Tibial artery (tissue), 4 donors: ENCODE data around the gene SEMA5A.

Source experiments
- DNase-seq, 2 donors: peaks; one replicate each; pipeline ENCODE4 v3.0.0-alpha.2; 2019
- H3K27ac ChIP-seq, 2 donors: fragments of 200-600 bp; sonication (generic) in 1 of 2; 1 replicate in 1 of 2; 2 replicates in 1 of 2; pipeline ENCODE4 v1.5.1; 2018 to 2019; ENCODE audit warnings: mild to moderate bottlenecking in 1 of 2
- H3K27me3 ChIP-seq, 2 donors: fragments of 200-600 bp; sonication (generic) in 1 of 2; one replicate each; pipeline versions ENCODE4 v1.5.1 to v1.6.0; 2016 to 2019
- H3K36me3 ChIP-seq, 3 donors: fragments of 200-600 bp; sonication (generic) in 2 of 3; one replicate each; pipeline ENCODE4 v1.5.1; 2016 to 2019; ENCODE audit warnings: mild to moderate bottlenecking in 2 of 3
- H3K4me1 ChIP-seq, 4 donors: fragments of 200-600 bp; sonication (generic) in 2 of 4; 1 replicate in 3 of 4; 2 replicates in 1 of 4; pipeline ENCODE4 v1.5.1; 2016 to 2019
- H3K4me3 ChIP-seq, 2 donors: fragments of 200-600 bp; sonication (generic) in 1 of 2; 1 replicate in 1 of 2; 2 replicates in 1 of 2; pipeline ENCODE4 v1.5.1; 2018 to 2019; ENCODE audit warnings: mild to moderate bottlenecking in 2 of 2
- H3K9me3 ChIP-seq, 3 donors: fragments of 200-600 bp; sonication (generic) in 1 of 3; one replicate each; pipeline ENCODE4 v1.5.1; 2016 to 2019
- CTCF ChIP-seq, 2 experiments: fragments of 200-600 bp in 1 of 2; fragments of 450-650 bp in 1 of 2; IDR thresholded peaks; one replicate each; pipeline ENCODE4 v1.5.1; 2017 to 2019; ENCODE audit warnings: antibody characterized with exemption in 2 of 2, mild to moderate bottlenecking in 1 of 2, moderate library complexity in 1 of 2
- intact Hi-C: fragments of 100-400 bp; cut with DNase I; formaldehyde crosslinking; loops from one replicate; pipeline ENCODE4 v1.15.0; 2023; ENCODE audit warnings: low total_unique reads

SEMA5A gene

GRCh38 chr5:9207817-9208418 is 338.0 kb downstream of the SEMA5A start:
- no peaks in the 10 kb centered on the region for H3K36me3 ChIP-seq
- no peaks in the 10 kb centered on the region for H3K27me3 ChIP-seq
- H3K9me3 ChIP-seq = no peaks in the 10 kb centered on the region
- no peak overlapping the region for H3K4me3 ChIP-seq
- no peaks in the 10 kb centered on the region for H3K4me1 ChIP-seq
- peak; percentile 43 to 50 for TF ChIP-seq CTCF (IDR thresholded peaks at IDR 0.05)
- no peak overlapping the region for H3K27ac ChIP-seq
- no peak for DNase-seq
- intact Hi-C loops = loop anchor here (10.0 kb wide), 1 partner anchor 1283 kb away; no protein-coding TSS in a partner anchor

GRCh38 chr5:9202636-9203035 is 343.2 kb downstream of the SEMA5A start:
- intact Hi-C loops = loop anchor here (10.0 kb wide), 1 partner anchor 1278 kb away; no protein-coding TSS in a partner anchor

GRCh38 chr5:9201761-9202160 is 344.1 kb downstream of the SEMA5A start:
- H3K27me3 ChIP-seq = no peaks in the 10 kb centered on the region
- H3K4me1 ChIP-seq = no peaks in the 10 kb centered on the region
- H3K36me3 ChIP-seq = peaks cover 0 to 2% (median 0%) of the 10 kb centered on the region in 3 donors
- H3K27ac ChIP-seq = no peak overlapping the region
- H3K4me3 ChIP-seq = no peak overlapping the region
- no peak for TF ChIP-seq CTCF (IDR thresholded peaks at IDR 0.05)
- intact Hi-C loops = loop anchor here (10.0 kb wide), 1 partner anchor 1277 kb away; no protein-coding TSS in a partner anchor
- H3K9me3 ChIP-seq = no peaks in the 10 kb centered on the region
- no peak for DNase-seq

More at GRCh38 chr5:9202636-9203035, 343.2 kb downstream of the SEMA5A start:
- Histone ChIP-seq H3K4me1 (no peaks in the 10 kb centered on the region), H3K4me3 (no peak overlapping the region), H3K36me3 (no peaks in the 10 kb centered on the region), H3K27ac (no peak overlapping the region), H3K9me3 (no peaks in the 10 kb centered on the region), H3K27me3 (no peaks in the 10 kb centered on the region)
- DNase-seq = no peak
- no peak for TF ChIP-seq CTCF (IDR thresholded peaks at IDR 0.05)

DNA sequence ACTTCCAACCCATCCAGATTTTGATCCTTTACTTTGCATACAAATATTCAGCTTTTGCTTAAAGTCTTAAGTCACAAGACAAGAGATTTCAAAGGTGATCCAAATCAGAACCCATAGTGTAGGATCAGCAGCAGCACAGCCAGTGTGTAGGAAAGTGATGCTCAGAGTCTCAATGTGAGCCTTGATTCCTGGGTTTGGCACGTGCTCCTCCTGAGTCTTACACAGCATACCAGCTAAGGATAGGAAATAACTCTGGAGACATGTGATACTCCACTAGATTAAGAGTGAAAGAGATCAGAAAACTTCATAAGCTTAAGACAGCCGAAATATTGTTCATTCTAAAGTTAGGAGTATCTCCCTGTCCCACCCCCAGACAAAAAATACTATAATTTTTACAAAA is 344.9 kb downstream of the SEMA5A start:
- no peak for DNase-seq
- Histone ChIP-seq H3K4me1 (no peaks in the 10 kb centered on the region), H3K36me3 (peaks cover 0 to 9% (median 0%) of the 10 kb centered on the region in 3 donors), H3K27me3 (no peaks in the 10 kb centered on the region), H3K4me3 (no peak overlapping the region), H3K27ac (no peak overlapping the region), H3K9me3 (no peaks in the 10 kb centered on the region)
- TF ChIP-seq CTCF (IDR thresholded peaks at IDR 0.05) = no peak
- intact Hi-C loops = loop anchor here (10.0 kb wide), 1 partner anchor 1276 kb away; no protein-coding TSS in a partner anchor

GRCh38 chr5:9198394-9198793 is 347.5 kb downstream of the SEMA5A start:
- intact Hi-C loops = no loop called here
- Histone ChIP-seq H3K9me3 (no peaks in the 10 kb centered on the region), H3K27ac (no peak overlapping the region), H3K4me1 (no peaks in the 10 kb centered on the region), H3K4me3 (no peak overlapping the region), H3K36me3 (peaks cover 0 to 12% (median 0%) of the 10 kb centered on the region in 3 donors), H3K27me3 (no peaks in the 10 kb centered on the region)
- no peak for TF ChIP-seq CTCF (IDR thresholded peaks at IDR 0.05)
- no peak for DNase-seq
